ENCODE data around the gene CNTN2.

DNA sequence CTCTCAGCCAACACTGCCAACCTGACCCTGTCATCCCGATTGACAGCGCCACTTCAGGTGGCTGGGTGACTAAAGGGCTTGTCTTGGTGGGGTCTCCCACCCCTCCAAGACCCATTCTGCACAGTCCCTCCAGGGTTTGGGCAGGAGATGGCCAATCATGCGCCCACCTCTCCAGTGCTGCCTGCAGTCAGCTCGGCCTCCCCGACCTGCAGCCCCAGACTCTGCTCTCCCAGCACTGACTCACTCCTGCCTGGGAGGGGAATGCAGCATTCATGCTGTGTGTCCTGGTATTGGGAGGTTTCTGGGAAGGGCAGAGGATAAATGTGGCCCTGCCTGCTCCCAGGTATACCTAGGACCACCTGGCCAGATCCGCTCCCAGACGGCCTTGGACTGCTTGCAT is 31.5 kb downstream of the CNTN2 start:
- TF ChIP-seq, protein P1, sequence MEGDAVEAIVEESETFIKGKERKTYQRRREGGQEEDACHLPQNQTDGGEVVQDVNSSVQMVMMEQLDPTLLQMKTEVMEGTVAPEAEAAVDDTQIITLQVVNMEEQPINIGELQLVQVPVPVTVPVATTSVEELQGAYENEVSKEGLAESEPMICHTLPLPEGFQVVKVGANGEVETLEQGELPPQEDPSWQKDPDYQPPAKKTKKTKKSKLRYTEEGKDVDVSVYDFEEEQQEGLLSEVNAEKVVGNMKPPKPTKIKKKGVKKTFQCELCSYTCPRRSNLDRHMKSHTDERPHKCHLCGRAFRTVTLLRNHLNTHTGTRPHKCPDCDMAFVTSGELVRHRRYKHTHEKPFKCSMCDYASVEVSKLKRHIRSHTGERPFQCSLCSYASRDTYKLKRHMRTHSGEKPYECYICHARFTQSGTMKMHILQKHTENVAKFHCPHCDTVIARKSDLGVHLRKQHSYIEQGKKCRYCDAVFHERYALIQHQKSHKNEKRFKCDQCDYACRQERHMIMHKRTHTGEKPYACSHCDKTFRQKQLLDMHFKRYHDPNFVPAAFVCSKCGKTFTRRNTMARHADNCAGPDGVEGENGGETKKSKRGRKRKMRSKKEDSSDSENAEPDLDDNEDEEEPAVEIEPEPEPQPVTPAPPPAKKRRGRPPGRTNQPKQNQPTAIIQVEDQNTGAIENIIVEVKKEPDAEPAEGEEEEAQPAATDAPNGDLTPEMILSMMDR (IDR thresholded peaks at IDR 0.05; ENCODE audit: borderline replicate concordance, extremely low read depth, low read length, poor library complexity, severe bottlenecking), result no peak
- no peak for TF ChIP-seq EZH2 (IDR thresholded peaks at IDR 0.05; ENCODE audit: borderline replicate concordance, low read depth, low read length, severe bottlenecking)
